Neural cell (in vitro differentiated cells): Measurements from ENCODE around the gene SCARB2.

Experiments
- TF ChIP-seq, protein P1 (sequence below): IDR thresholded peaks from 2 replicates; pipeline ENCODE4 v1.6.1; 2012; ENCODE audit warnings: borderline replicate concordance
- TF ChIP-seq, protein P2 (sequence below): fragments of 450-650 bp; IDR thresholded peaks from 2 replicates; pipeline ENCODE4 v1.5.1; 2014; ENCODE audit warnings: antibody characterized with exemption, mild to moderate bottlenecking, moderate library complexity; ENCODE audit not compliant: poor library complexity, severe bottlenecking

DNA sequence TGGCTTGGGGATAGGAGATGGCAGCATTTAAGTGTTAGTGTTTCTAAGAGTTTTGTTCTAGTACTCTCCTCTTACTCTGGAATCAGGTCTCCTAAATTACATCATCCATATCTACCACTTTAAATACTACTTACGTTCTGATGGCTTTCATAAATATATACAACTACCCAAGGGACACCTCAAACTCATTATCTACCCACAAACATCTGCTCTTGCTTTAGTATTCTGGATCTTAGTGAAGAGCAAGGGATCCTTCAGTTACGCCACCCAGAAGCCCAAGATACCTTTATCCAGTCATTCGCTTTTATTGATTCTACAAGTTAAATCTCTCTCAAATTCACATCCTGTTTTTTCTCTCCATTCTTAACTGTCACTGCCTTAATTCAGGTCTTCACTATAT lies 72.4 kb downstream of the SCARB2 start:
- TF ChIP-seq, protein P1, sequence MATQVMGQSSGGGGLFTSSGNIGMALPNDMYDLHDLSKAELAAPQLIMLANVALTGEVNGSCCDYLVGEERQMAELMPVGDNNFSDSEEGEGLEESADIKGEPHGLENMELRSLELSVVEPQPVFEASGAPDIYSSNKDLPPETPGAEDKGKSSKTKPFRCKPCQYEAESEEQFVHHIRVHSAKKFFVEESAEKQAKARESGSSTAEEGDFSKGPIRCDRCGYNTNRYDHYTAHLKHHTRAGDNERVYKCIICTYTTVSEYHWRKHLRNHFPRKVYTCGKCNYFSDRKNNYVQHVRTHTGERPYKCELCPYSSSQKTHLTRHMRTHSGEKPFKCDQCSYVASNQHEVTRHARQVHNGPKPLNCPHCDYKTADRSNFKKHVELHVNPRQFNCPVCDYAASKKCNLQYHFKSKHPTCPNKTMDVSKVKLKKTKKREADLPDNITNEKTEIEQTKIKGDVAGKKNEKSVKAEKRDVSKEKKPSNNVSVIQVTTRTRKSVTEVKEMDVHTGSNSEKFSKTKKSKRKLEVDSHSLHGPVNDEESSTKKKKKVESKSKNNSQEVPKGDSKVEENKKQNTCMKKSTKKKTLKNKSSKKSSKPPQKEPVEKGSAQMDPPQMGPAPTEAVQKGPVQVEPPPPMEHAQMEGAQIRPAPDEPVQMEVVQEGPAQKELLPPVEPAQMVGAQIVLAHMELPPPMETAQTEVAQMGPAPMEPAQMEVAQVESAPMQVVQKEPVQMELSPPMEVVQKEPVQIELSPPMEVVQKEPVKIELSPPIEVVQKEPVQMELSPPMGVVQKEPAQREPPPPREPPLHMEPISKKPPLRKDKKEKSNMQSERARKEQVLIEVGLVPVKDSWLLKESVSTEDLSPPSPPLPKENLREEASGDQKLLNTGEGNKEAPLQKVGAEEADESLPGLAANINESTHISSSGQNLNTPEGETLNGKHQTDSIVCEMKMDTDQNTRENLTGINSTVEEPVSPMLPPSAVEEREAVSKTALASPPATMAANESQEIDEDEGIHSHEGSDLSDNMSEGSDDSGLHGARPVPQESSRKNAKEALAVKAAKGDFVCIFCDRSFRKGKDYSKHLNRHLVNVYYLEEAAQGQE: no peak
- TF ChIP-seq, protein P2, sequence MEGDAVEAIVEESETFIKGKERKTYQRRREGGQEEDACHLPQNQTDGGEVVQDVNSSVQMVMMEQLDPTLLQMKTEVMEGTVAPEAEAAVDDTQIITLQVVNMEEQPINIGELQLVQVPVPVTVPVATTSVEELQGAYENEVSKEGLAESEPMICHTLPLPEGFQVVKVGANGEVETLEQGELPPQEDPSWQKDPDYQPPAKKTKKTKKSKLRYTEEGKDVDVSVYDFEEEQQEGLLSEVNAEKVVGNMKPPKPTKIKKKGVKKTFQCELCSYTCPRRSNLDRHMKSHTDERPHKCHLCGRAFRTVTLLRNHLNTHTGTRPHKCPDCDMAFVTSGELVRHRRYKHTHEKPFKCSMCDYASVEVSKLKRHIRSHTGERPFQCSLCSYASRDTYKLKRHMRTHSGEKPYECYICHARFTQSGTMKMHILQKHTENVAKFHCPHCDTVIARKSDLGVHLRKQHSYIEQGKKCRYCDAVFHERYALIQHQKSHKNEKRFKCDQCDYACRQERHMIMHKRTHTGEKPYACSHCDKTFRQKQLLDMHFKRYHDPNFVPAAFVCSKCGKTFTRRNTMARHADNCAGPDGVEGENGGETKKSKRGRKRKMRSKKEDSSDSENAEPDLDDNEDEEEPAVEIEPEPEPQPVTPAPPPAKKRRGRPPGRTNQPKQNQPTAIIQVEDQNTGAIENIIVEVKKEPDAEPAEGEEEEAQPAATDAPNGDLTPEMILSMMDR: no peak
